CD14-positive monocyte (primary cell): Measurements from ENCODE around the gene CPE. TPM values are rescaled to one million over a fixed set of nuclear protein-coding genes. Genes with fewer than 3 reads are reported as not detected.

ENCODE experiments used
- DNase-seq, 3 donors: peaks; one replicate each; pipeline ENCODE4 v3.0.0-alpha.2; 2011 to 2022
- H2AFZ ChIP-seq: 2 replicates; pipeline ENCODE4 v1.6.0; 2012; ENCODE audit warnings: mild to moderate bottlenecking, low read depth, low read length, inconsistent platforms; ENCODE audit not compliant: insufficient read depth, poor library complexity, severe bottlenecking
- H3K27ac ChIP-seq, 2 donors: 1 replicate in 1 of 2; 2 replicates in 1 of 2; pipeline ENCODE4 v1.5.1; 2012 to 2013; ENCODE audit warnings: low read length in 2 of 2, control low read depth in 1 of 2, inconsistent platforms in 1 of 2, low read depth in 1 of 2, mild to moderate bottlenecking in 1 of 2
- H3K27me3 ChIP-seq, 2 donors: one replicate each; pipeline versions ENCODE4 v1.6.0 to v1.6.1; 2011 to 2013; ENCODE audit warnings: low read length in 2 of 2; ENCODE audit not compliant: control insufficient read depth in 2 of 2, insufficient read depth in 2 of 2
- H3K36me3 ChIP-seq, 2 donors: replicated peaks in 1 of 2; 1 replicate in 1 of 2; 2 replicates in 1 of 2; pipeline versions ENCODE4 v1.5.1 to v1.6.1; 2012 to 2013; ENCODE audit warnings: low read length in 2 of 2, control low read depth in 1 of 2, inconsistent platforms in 1 of 2, mild to moderate bottlenecking in 1 of 2; ENCODE audit not compliant: insufficient read depth in 2 of 2, control insufficient read depth in 1 of 2
- H3K4me1 ChIP-seq, 2 donors: 1 replicate in 1 of 2; 2 replicates in 1 of 2; pipeline versions ENCODE4 v1.5.1 to v1.6.1; 2012 to 2013; ENCODE audit warnings: low read length in 2 of 2, control low read depth in 1 of 2, inconsistent platforms in 1 of 2, mild to moderate bottlenecking in 1 of 2, moderate library complexity in 1 of 2; ENCODE audit not compliant: insufficient read depth in 2 of 2, control insufficient read depth in 1 of 2
- H3K4me2 ChIP-seq: replicated peaks from 2 replicates; pipeline ENCODE3; 2012; ENCODE audit warnings: low read length, moderate library complexity, mild to moderate bottlenecking; ENCODE audit not compliant: poor library complexity, severe bottlenecking; ENCODE audit errors: extremely low read depth
- H3K4me3 ChIP-seq, 3 experiments: fragments of 200-600 bp in 1 of 3; sonication (generic) in 1 of 3; replicated peaks in 1 of 3; 1 replicate in 2 of 3; 2 replicates in 1 of 3; pipeline ENCODE4 v1.5.1; 2011 to 2013; ENCODE audit warnings: low read length in 3 of 3, mild to moderate bottlenecking in 3 of 3, control low read depth in 2 of 3, low read depth in 2 of 3, inconsistent platforms in 1 of 3, moderate library complexity in 1 of 3
- H3K79me2 ChIP-seq: 2 replicates; pipeline ENCODE4 v1.6.0; 2012; ENCODE audit warnings: mild to moderate bottlenecking, control low read depth, inconsistent platforms, low read length, moderate library complexity; ENCODE audit not compliant: insufficient read depth
- H3K9ac ChIP-seq: 2 replicates; pipeline ENCODE4 v1.6.0; 2017; ENCODE audit warnings: low read length, mild to moderate bottlenecking; ENCODE audit not compliant: insufficient read depth, poor library complexity, severe bottlenecking
- H3K9me3 ChIP-seq, 2 donors: replicated peaks in 1 of 2; 1 replicate in 1 of 2; 2 replicates in 1 of 2; pipeline versions ENCODE4 v1.5.1 to v1.6.1; 2012 to 2013; ENCODE audit warnings: low read length in 2 of 2, control low read depth in 1 of 2; ENCODE audit not compliant: control insufficient read depth in 1 of 2, insufficient read depth in 1 of 2
- H4K20me1 ChIP-seq: 2 replicates; pipeline ENCODE4 v1.6.0; 2012; ENCODE audit warnings: mild to moderate bottlenecking, low read length, control low read depth, moderate library complexity; ENCODE audit not compliant: insufficient read depth
- H3K27ac Mint-ChIP-seq, 7 donors: one replicate each; pipeline ENCODE4 v1.8.0; 2020; ENCODE audit warnings: mild to moderate bottlenecking in 7 of 7, mixed read lengths in 7 of 7, moderate library complexity in 6 of 7, inconsistent platforms in 2 of 7
- H3K27me3 Mint-ChIP-seq, 3 donors: one replicate each; pipeline ENCODE4 v1.8.0; 2021 to 2022; ENCODE audit warnings: low read depth in 3 of 3, mild to moderate bottlenecking in 3 of 3, mixed read lengths in 3 of 3, moderate library complexity in 3 of 3, inconsistent platforms in 1 of 3
- H3K36me3 Mint-ChIP-seq, 2 donors: one replicate each; pipeline ENCODE4 v1.8.0; 2020; ENCODE audit warnings: mixed read lengths in 2 of 2, inconsistent platforms in 1 of 2, mild to moderate bottlenecking in 1 of 2
- H3K4me1 Mint-ChIP-seq: one replicate; pipeline ENCODE4 v1.8.0; 2020; ENCODE audit warnings: mild to moderate bottlenecking, mixed read lengths
- H3K4me3 Mint-ChIP-seq, 2 donors: one replicate each; pipeline ENCODE4 v1.8.0; 2020; ENCODE audit warnings: mild to moderate bottlenecking in 2 of 2, mixed read lengths in 2 of 2, moderate library complexity in 1 of 2
- H3K9me3 Mint-ChIP-seq, 7 donors: one replicate each; pipeline ENCODE4 v1.8.0; 2020 to 2022; ENCODE audit warnings: mixed read lengths in 7 of 7, mild to moderate bottlenecking in 6 of 7, moderate library complexity in 6 of 7, inconsistent platforms in 2 of 7
- WGBS: methylation state at CpG from one replicate; pipeline ENCODE4 v1.1.5; 2013; ENCODE audit warnings: missing lambda C conversion rate; ENCODE audit not compliant: insufficient coverage; 5-methylcytosine and 5-hydroxymethylcytosine counted together
- intact Hi-C, 2 donors: fragments of 100-400 bp; cut with micrococcal nuclease; formaldehyde crosslinking; loops; one replicate each; pipeline versions ENCODE4 v1.15.0 to v1.15.1; 2023
- polyA plus RNA-seq, 3 donors: library from polyadenylated mRNA; depleted of rRNA in 1 of 3; unstranded in 2 of 3; stranded (reverse) in 1 of 3; fragments of 300-500 nt in 2 of 3; fragments of >200 nt in 1 of 3; fragmentation: Illumina TruSeq in 2 of 3; gene quantifications; 1 replicate in 2 of 3; 2 replicates in 1 of 3; pipeline ENCODE4 v1.2.3, GENCODE V29; 2012 to 2021
- small RNA-seq: library from RNA; depleted of rRNA; stranded (forward); fragments of <200 nt; gene quantifications from one replicate; pipeline ENCODE3, GENCODE V24; 2012; ENCODE audit warnings: low read depth; ENCODE audit not compliant: insufficient read length
- TF ChIP-seq, protein P1 (sequence below): fragments of 200-600 bp; IDR thresholded peaks from one replicate; pipeline ENCODE4 v1.8.0; 2022; ENCODE audit warnings: antibody characterized with exemption, mild to moderate bottlenecking

Gene CPE
- polyA plus RNA-seq, 3 donors: 0.09 to 0.13 TPM; not detected in 1

GRCh38 chr4:165541851-165542459 lies 163.1 kb downstream of the CPE start:
- peaks cover 0 to 3% (median 1%) of the 10 kb centered on the region in 3 donors for H3K27me3 Mint-ChIP-seq
- Histone ChIP-seq H4K20me1 (no peaks in the 10 kb centered on the region), H2AFZ (no peak overlapping the region), H3K4me2 (no peak overlapping the region), H3K4me1 (no peaks in the 10 kb centered on the region), H3K9me3 (no peaks in the 10 kb centered on the region), H3K27me3 (no peaks in the 10 kb centered on the region), H3K27ac (no peak overlapping the region), H3K4me3 (no peak overlapping the region), H3K79me2 (no peaks in the 10 kb centered on the region), H3K9ac (no peak overlapping the region), H3K36me3 (no peaks in the 10 kb centered on the region)
- intact Hi-C loops: no loop called here
- no peak overlapping the region for H3K4me3 Mint-ChIP-seq
- no peaks in the 10 kb centered on the region for H3K36me3 Mint-ChIP-seq
- TF ChIP-seq, protein P1, sequence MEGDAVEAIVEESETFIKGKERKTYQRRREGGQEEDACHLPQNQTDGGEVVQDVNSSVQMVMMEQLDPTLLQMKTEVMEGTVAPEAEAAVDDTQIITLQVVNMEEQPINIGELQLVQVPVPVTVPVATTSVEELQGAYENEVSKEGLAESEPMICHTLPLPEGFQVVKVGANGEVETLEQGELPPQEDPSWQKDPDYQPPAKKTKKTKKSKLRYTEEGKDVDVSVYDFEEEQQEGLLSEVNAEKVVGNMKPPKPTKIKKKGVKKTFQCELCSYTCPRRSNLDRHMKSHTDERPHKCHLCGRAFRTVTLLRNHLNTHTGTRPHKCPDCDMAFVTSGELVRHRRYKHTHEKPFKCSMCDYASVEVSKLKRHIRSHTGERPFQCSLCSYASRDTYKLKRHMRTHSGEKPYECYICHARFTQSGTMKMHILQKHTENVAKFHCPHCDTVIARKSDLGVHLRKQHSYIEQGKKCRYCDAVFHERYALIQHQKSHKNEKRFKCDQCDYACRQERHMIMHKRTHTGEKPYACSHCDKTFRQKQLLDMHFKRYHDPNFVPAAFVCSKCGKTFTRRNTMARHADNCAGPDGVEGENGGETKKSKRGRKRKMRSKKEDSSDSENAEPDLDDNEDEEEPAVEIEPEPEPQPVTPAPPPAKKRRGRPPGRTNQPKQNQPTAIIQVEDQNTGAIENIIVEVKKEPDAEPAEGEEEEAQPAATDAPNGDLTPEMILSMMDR: no peak
- peaks cover 0 to 2% (median 0%) of the 10 kb centered on the region in 7 donors for H3K9me3 Mint-ChIP-seq
- WGBS: 95% methylated on average over 9 of the region's 10 CpGs
- DNase-seq: no peak
- H3K4me1 Mint-ChIP-seq: no peaks in the 10 kb centered on the region
- no peak overlapping the region for H3K27ac Mint-ChIP-seq

- no peak overlapping the region for H3K4me3 ChIP-seq
- no peaks in the 10 kb centered on the region for H3K79me2 ChIP-seq
- no peaks in the 10 kb centered on the region for H3K4me1 ChIP-seq
- intact Hi-C loops: no loop called here
- no peak overlapping the region for H3K9ac ChIP-seq
- DNase-seq: no peak
- no peak overlapping the region for H2AFZ ChIP-seq
- Mint-ChIP-seq H3K27ac (no peak overlapping the region), H3K27me3 (peaks cover 0 to 3% (median 1%) of the 10 kb centered on the region in 3 donors), H3K36me3 (no peaks in the 10 kb centered on the region), H3K9me3 (peaks cover 0 to 2% (median 0%) of the 10 kb centered on the region in 7 donors), H3K4me1 (no peaks in the 10 kb centered on the region), H3K4me3 (no peak overlapping the region)
- TF ChIP-seq, protein P1: no peak
- H3K9me3 ChIP-seq: no peaks in the 10 kb centered on the region
- no peaks in the 10 kb centered on the region for H3K27me3 ChIP-seq
- 0% methylated on average over 1 of the region's 2 CpGs for WGBS
- no peak overlapping the region for H3K4me2 ChIP-seq
- no peaks in the 10 kb centered on the region for H3K36me3 ChIP-seq
- no peaks in the 10 kb centered on the region for H4K20me1 ChIP-seq
- no peak overlapping the region for H3K27ac ChIP-seq
These were observed 163.7 kb downstream of the CPE start for GRCh38 chr4:165542476-165542875.

Small RNA genes within 50 kb of the gene (small RNA-seq; reads per million reads assigned to genes)
- gene MIR578 (not detected), gene SCGB1D5P (not detected)

Other genes starting within 250 kb of the CPE start
- 10 to 100 TPM in 2 of 3 donors, 1 to 10 TPM in 1; 6.9 to 22.6 (median 11.1) TPM for gene KLHL2, start 171.4 kb upstream of the CPE start, polyA plus RNA-seq
- 1 to 10 TPM; 3.1 to 7.6 (median 6.0) TPM for gene MSMO1, start 51.3 kb upstream of the CPE start, polyA plus RNA-seq